HEK293 (cell line): Measurements from ENCODE around the gene TBX10.

ENCODE experiments used
- GFI1B ChIP-seq: fragments of 450-650 bp; formaldehyde crosslinking; IDR thresholded peaks from 2 replicates; pipeline ENCODE4 v1.5.1; 2016; ENCODE audit warnings: missing biosample characterization, missing genetic modification characterization
- GLI2 ChIP-seq: fragments of 450-650 bp; formaldehyde crosslinking; IDR thresholded peaks from 2 replicates; pipeline ENCODE4; 2017; ENCODE audit warnings: missing biosample characterization, missing genetic modification characterization, low read depth, borderline replicate concordance
- YY1 ChIP-seq: fragments of 450-650 bp; formaldehyde crosslinking; IDR thresholded peaks from 2 replicates; pipeline ENCODE4 v1.5.1; 2018; ENCODE audit warnings: missing biosample characterization, missing genetic modification characterization
- ZNF138 ChIP-seq: fragments of 450-650 bp; formaldehyde crosslinking; IDR thresholded peaks from 2 replicates; pipeline ENCODE4 v1.5.1; 2016; ENCODE audit warnings: missing biosample characterization, missing genetic modification characterization, borderline replicate concordance
- ZNF311 ChIP-seq: fragments of 450-650 bp; formaldehyde crosslinking; IDR thresholded peaks from 2 replicates; pipeline ENCODE4 v1.5.1; 2017; ENCODE audit warnings: missing biosample characterization, missing genetic modification characterization, borderline replicate concordance
- TF ChIP-seq, protein P1 (sequence below): fragments of 450-650 bp; formaldehyde crosslinking; IDR thresholded peaks from 2 replicates; pipeline ENCODE4 v1.5.1; 2016; ENCODE audit warnings: missing biosample characterization, missing genetic modification characterization
- TF ChIP-seq, protein P2 (sequence below): fragments of 450-650 bp; IDR thresholded peaks from 2 replicates; pipeline ENCODE4 v1.5.1; 2018; ENCODE audit warnings: missing biosample characterization, mild to moderate bottlenecking, missing genetic modification characterization
- TF ChIP-seq, protein P3 (sequence below): fragments of 450-650 bp; formaldehyde crosslinking; IDR thresholded peaks from 2 replicates; pipeline ENCODE4 v1.5.1; 2016; ENCODE audit warnings: missing biosample characterization, missing genetic modification characterization

DNA sequence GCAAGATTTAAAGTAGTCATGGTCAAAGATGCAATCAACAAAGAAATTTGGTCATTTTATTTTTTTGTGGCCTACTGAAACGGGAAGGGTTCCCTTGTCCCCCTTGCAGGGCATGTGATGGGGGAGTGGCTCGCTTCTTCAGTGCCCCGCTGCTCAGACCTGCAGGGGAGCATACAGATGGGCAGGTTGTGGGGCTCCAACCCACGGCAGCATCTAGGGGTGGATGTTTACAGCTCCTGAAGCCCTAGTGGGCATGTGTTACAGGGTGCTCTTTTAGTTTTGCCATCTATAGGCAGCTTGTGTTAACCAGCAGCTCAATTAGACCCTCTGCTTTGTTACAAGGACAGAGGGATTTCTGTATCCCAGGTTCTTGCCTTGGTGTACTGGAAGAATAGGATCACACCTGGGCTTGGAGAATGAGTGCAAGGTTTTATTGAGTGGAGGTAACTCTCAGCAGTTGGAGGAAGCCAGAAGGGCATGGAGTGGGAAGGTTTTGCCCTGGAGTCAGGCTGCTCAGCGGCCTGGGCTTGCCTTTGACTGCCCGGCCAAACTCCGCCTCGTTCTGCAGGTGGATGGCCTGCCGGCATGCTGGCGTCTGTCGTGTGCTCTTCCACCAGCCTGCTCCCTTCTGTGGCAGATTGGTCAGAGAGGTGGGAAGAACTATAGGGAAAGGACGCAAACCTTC, 46.5 kb downstream of the TBX10 start:
- TF ChIP-seq, protein P1, sequence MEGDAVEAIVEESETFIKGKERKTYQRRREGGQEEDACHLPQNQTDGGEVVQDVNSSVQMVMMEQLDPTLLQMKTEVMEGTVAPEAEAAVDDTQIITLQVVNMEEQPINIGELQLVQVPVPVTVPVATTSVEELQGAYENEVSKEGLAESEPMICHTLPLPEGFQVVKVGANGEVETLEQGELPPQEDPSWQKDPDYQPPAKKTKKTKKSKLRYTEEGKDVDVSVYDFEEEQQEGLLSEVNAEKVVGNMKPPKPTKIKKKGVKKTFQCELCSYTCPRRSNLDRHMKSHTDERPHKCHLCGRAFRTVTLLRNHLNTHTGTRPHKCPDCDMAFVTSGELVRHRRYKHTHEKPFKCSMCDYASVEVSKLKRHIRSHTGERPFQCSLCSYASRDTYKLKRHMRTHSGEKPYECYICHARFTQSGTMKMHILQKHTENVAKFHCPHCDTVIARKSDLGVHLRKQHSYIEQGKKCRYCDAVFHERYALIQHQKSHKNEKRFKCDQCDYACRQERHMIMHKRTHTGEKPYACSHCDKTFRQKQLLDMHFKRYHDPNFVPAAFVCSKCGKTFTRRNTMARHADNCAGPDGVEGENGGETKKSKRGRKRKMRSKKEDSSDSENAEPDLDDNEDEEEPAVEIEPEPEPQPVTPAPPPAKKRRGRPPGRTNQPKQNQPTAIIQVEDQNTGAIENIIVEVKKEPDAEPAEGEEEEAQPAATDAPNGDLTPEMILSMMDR (tag by site-specific recombination) = no peak
- TF ChIP-seq ZNF311 (tag by site-specific recombination) (no peak), GFI1B (no peak), ZNF138 (no peak), GLI2 (tag by site-specific recombination) (no peak), YY1 (tag by site-specific recombination) (no peak)
- TF ChIP-seq, protein P2, sequence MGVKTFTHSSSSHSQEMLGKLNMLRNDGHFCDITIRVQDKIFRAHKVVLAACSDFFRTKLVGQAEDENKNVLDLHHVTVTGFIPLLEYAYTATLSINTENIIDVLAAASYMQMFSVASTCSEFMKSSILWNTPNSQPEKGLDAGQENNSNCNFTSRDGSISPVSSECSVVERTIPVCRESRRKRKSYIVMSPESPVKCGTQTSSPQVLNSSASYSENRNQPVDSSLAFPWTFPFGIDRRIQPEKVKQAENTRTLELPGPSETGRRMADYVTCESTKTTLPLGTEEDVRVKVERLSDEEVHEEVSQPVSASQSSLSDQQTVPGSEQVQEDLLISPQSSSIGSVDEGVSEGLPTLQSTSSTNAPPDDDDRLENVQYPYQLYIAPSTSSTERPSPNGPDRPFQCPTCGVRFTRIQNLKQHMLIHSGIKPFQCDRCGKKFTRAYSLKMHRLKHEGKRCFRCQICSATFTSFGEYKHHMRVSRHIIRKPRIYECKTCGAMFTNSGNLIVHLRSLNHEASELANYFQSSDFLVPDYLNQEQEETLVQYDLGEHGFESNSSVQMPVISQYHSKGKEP (tag by site-specific recombination) = no peak
- TF ChIP-seq, protein P3, sequence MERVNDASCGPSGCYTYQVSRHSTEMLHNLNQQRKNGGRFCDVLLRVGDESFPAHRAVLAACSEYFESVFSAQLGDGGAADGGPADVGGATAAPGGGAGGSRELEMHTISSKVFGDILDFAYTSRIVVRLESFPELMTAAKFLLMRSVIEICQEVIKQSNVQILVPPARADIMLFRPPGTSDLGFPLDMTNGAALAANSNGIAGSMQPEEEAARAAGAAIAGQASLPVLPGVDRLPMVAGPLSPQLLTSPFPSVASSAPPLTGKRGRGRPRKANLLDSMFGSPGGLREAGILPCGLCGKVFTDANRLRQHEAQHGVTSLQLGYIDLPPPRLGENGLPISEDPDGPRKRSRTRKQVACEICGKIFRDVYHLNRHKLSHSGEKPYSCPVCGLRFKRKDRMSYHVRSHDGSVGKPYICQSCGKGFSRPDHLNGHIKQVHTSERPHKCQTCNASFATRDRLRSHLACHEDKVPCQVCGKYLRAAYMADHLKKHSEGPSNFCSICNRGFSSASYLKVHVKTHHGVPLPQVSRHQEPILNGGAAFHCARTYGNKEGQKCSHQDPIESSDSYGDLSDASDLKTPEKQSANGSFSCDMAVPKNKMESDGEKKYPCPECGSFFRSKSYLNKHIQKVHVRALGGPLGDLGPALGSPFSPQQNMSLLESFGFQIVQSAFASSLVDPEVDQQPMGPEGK (tag by site-specific recombination) = no peak
